ENCODE results near the gene TMEM191B. TPM values are rescaled to one million over a fixed set of nuclear protein-coding genes. Genes with fewer than 3 reads are reported as not detected.
A peak's percentile ranks its signal among the peaks of the same experiment; 100 is the strongest.
"Not testable (repeated sequence)": the region's sequence is repeated elsewhere in the genome, so short reads cannot be mapped to it uniquely, and the experiment has no call there.

Gene TMEM191B
- total RNA-seq, 6 donors from 2014 or later = 3.1 to 8.4 (median 6.0) TPM; not detected in 2

DNA sequence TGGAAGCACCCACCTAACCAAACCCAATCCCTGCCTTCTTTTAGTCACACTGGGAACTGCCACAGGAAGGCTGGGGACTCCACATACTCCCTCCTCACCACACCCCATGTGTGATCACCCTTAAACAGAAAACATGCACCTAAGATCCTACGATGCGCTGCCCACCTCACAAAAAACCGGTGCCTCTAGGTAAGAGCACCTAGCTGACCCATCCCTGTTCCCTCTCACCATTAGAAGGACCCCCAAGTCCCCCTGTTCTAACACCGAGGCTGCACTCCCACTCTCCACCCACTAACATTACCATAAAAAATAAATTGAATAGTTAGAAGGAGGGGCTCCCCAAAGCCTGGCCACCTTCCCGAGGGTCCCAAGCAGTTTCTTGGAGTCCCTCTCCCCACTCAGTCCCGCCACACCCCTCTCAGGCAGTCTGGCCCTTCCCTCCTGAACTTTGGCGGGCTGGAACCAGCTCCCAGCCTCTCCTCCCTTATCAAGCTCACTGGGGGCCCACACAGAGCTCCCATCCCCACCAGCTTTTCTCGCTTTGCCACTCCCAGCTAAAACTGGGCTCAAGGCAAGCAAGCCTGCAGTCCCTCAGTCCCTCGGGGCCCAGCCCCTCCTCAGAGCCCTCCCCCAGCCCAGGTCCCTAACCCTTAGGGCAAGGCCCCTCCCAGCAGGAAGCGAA lies 46.0 kb downstream of the TMEM191B start:
- not testable (repeated sequence) for H3K4me3 ChIP-seq; DNase-seq; H3K4me1 ChIP-seq; H3K9me3 ChIP-seq; H3K36me3 ChIP-seq; ATAC-seq (ENCODE audit: low FRiP score in 2 of 2); H3K27me3 ChIP-seq; H3K27ac ChIP-seq
- WGBS, 2 donors = 86 to 91% methylated on average over 7 of the region's 10 CpGs

DNA sequence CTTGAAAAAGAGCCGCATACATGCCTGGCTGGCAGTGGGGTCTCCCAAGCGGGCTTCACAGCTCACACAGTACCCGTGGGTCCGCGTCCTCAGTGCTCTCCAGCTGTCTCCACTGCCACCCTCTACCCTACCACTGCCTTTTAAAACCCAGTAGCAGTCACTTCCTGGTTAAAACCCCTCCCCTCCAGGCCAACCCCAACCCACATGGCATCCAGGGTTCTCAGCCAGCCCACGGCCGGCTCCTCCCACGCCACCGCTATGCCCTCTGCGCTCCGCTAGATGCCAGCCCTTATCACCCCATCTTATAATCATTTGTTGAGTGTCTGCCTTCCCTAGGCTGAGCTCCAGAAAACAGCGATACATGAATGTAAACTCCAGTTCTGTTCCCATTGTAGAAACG lies 47.0 kb downstream of the TMEM191B start:
- H3K4me3 ChIP-seq, H3K27ac ChIP-seq, H3K27me3 ChIP-seq, H3K4me1 ChIP-seq, DNase-seq, H3K36me3 ChIP-seq, H3K9me3 ChIP-seq: not testable (repeated sequence)
- ATAC-seq (ENCODE audit: low FRiP score in 2 of 2) = peak; percentile 68 to 84
- 0% methylated on average over 2 of the region's 13 CpGs; no CpG with 5 or more reads in 1 of the 2 donors for WGBS, 2 donors

DNA sequence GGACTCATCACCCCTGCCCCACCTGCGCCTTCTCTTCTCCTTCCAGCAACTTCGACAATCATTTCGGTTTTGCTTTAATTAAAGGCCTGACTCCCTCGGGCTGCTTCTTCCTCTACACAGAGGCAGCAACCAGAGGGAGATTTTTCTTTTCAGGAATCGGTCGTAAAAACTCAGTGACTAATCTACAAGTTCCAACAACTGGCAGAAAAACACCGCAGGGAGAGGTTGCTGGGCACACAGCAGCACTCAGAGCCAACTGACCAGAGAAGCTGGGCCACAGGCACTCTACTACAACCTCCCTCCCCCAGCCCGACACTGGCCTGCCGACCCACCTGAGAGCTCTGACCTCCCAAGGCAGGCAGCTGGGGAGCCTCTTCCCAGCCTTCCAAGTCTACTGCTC lies 48.1 kb downstream of the TMEM191B start:
- not testable (repeated sequence) for H3K4me3 ChIP-seq; H3K36me3 ChIP-seq; H3K27me3 ChIP-seq; ATAC-seq (ENCODE audit: low FRiP score in 2 of 2); H3K9me3 ChIP-seq; H3K27ac ChIP-seq; DNase-seq; H3K4me1 ChIP-seq
- WGBS, 2 donors = no CpG with 5 or more reads among the region's 9 CpGs

DNA sequence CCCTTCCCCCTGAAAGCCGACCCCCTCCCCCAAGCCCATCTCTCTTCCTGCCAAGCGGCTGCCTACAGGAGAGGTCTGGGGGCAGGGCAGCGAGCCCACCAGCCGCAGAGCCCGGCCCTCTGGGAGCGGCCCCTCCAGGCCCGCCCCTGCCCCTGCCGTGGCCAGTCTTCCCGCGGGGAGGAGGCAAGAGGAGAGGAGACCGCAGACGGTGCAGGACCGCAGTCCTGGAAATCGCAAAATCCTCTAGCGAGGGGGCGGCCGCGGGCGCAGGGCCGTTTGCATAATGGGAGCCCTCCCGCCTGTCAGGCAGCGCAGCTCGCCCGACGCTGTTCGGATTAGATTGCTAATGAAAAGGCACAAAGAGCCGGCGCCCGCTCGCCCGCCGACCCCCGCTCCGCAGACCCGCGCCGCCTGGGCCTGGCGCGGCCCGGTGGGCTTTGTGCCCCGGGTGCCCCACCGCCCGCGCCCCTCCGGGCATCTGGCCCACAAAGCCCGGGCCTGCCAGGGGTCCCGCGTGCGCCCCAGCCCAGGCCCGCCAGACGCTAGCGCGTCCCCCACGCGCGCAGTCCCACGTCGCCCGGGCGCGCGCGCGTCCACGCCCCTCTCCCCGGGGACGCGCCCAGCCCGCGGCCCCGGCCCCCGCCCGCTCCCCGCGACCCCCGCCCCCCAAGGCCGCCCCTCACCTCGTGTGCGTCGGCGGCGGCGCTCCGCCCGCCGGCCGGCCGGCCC lies 49.7 kb downstream of the TMEM191B start:
- not testable (repeated sequence) for H3K36me3 ChIP-seq, H3K27me3 ChIP-seq, H3K27ac ChIP-seq, H3K9me3 ChIP-seq, H3K4me1 ChIP-seq
- ATAC-seq (ENCODE audit: low FRiP score in 2 of 2) (peak in 1 of 2 donors; percentile 23), DNase-seq (peak in 1 of 2 donors; percentile 17)
- no CpG with 5 or more reads among the region's 88 CpGs for WGBS, 2 donors
- H3K4me3 ChIP-seq = peak overlapping the region in 1 of 4 donors; percentile 33

DNA sequence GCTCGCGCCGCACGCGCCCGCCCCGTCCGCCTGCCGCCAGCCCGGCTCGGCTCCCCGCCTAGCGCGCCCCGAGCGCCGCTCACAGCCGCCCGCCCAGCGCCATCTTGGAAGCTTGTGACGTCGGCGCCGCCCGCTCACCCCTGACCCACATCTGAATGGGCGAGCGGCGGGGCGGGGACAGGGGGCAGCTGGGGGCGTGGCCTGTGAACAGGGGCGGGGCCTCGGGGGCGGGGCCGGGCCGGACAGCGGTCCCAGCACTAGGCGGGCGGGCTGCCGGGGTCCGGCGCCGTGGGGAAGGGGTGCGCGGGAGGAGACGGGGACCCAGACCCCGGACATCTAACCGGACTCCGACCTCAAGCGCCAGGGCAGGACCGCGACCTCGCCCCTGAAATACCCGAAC lies 50.2 kb downstream of the TMEM191B start:
- WGBS, 2 donors = no CpG with 5 or more reads among the region's 53 CpGs
- H3K4me3 ChIP-seq = peak overlapping the region in 1 of 4 donors; percentile 33
- not testable (repeated sequence) for H3K27me3 ChIP-seq, H3K27ac ChIP-seq, H3K4me1 ChIP-seq, H3K9me3 ChIP-seq, H3K36me3 ChIP-seq
- peak; percentile 95 to 96 for ATAC-seq (ENCODE audit: low FRiP score in 2 of 2)
- DNase-seq = peak; percentile 40 to 91

Other genes with a start within 250 kb of the TMEM191B start
- gene GGTLC3, start 9.6 kb upstream of the TMEM191B start, total RNA-seq = 1 to 10 TPM in 5 of 6 donors, not detected in 1; 3.0 to 7.2 (median 5.2) TPM
- 1 to 10 TPM in 3 of 6 donors, under 1 TPM in 2, not detected in 1; 0.44 to 1.7 (median 1.0) TPM for gene RIMBP3, start 84.1 kb downstream of the TMEM191B start, total RNA-seq

All from upper lobe of left lung (tissue), 6 donors.